Urothelium cell line (cell line): ENCODE data around the gene MYO18A.
A peak's percentile ranks its signal among the peaks of the same experiment; 100 is the strongest.

Source experiments
- DNase-seq: peaks from one replicate; pipeline ENCODE4 v3.0.0; 2011; ENCODE audit warnings: low spot score, mixed read lengths
- FAIRE-seq: peaks from 2 replicates; lab custom pipeline; 2011; peaks lifted over from hg19 to GRCh38; lab: Jason Lieb, UNC

MYO18A gene

GRCh38 chr17:29131814-29132682, 48.1 kb downstream of the MYO18A start:
- FAIRE-seq: no peak
- peak; percentile 46 for DNase-seq

GRCh38 chr17:29129731-29130130, 50.5 kb downstream of the MYO18A start:
- FAIRE-seq (peak; percentile 27), DNase-seq (no peak)

- no peak for FAIRE-seq
- DNase-seq: no peak
These were observed 52.4 kb downstream of the MYO18A start for GRCh38 chr17:29127840-29128239.

GRCh38 chr17:29126268-29126930, 53.8 kb downstream of the MYO18A start:
- DNase-seq: no peak
- no peak for FAIRE-seq

GRCh38 chr17:29125651-29126050, 54.5 kb downstream of the MYO18A start:
- no peak for DNase-seq
- no peak for FAIRE-seq

GRCh38 chr17:29124925-29125273, 55.3 kb downstream of the MYO18A start:
- DNase-seq (no peak), FAIRE-seq (no peak)

GRCh38 chr17:29124135-29124924, 55.9 kb downstream of the MYO18A start:
- no peak for FAIRE-seq
- DNase-seq: peak; percentile 73

- FAIRE-seq (peak; percentile 48), DNase-seq (no peak)
These were observed 57.1 kb downstream of the MYO18A start for GRCh38 chr17:29123111-29123510.

GRCh38 chr17:29121442-29121841, 58.8 kb downstream of the MYO18A start:
- FAIRE-seq: no peak
- no peak for DNase-seq

GRCh38 chr17:29120433-29120832, 59.8 kb downstream of the MYO18A start:
- DNase-seq: no peak
- no peak for FAIRE-seq

- DNase-seq (no peak), FAIRE-seq (peak; percentile 5)
These were observed 60.9 kb downstream of the MYO18A start for GRCh38 chr17:29119265-29119664.

GRCh38 chr17:29116804-29117753, 63.1 kb downstream of the MYO18A start:
- DNase-seq (peak; percentile 74), FAIRE-seq (peak; percentile 95)

GRCh38 chr17:29115961-29116803, 64.0 kb downstream of the MYO18A start:
- DNase-seq (peak; percentile 78), FAIRE-seq (peak; percentile 95)

GRCh38 chr17:29115435-29115834, 64.8 kb downstream of the MYO18A start:
- no peak for FAIRE-seq
- DNase-seq: no peak

- DNase-seq (no peak), FAIRE-seq (no peak)
These were observed 66.1 kb downstream of the MYO18A start for GRCh38 chr17:29114141-29114540.

GRCh38 chr17:29113334-29113733, 66.9 kb downstream of the MYO18A start:
- FAIRE-seq: no peak
- no peak for DNase-seq

- DNase-seq (no peak), FAIRE-seq (no peak)
These were observed 67.4 kb downstream of the MYO18A start for GRCh38 chr17:29112771-29113295.

GRCh38 chr17:29111816-29112499, 68.2 kb downstream of the MYO18A start:
- peak; percentile 93 for FAIRE-seq
- peak; percentile 76 for DNase-seq

- DNase-seq (no peak), FAIRE-seq (no peak)
These were observed 69.8 kb downstream of the MYO18A start for GRCh38 chr17:29110372-29110757.
